H1 (cell line): Measurements from ENCODE around the gene ARHGAP5.

Experiments
- CHD2 ChIP-seq: IDR thresholded peaks from 2 replicates; pipeline ENCODE4 v1.6.1; 2012; ENCODE audit warnings: low read length, improper control_type of control experiment
- EZH2 ChIP-seq: fragments of 200-600 bp; sonication (generic); IDR thresholded peaks from 2 replicates; pipeline ENCODE4 v1.7.1; 2012; ENCODE audit warnings: low read depth, mild to moderate bottlenecking, moderate library complexity, low read length, inconsistent platforms; ENCODE audit not compliant: severe bottlenecking
- HDAC6 ChIP-seq: IDR thresholded peaks from one replicate; pipeline ENCODE4 v1.7.1; 2012; ENCODE audit warnings: low read depth, mild to moderate bottlenecking, inconsistent platforms, low read length, moderate library complexity
- JUN ChIP-seq: IDR thresholded peaks from 2 replicates; pipeline ENCODE4 v1.6.1; 2011; ENCODE audit warnings: low read depth, mild to moderate bottlenecking, improper control_type of control experiment, low read length
- POLR2A ChIP-seq, 2 experiments: IDR thresholded peaks; 1 replicate in 1 of 2; 2 replicates in 1 of 2; pipeline ENCODE4 v1.6.1; 2011; ENCODE audit warnings: low read depth in 2 of 2, low read length in 2 of 2, mild to moderate bottlenecking in 2 of 2; ENCODE audit errors: control extremely low read depth in 1 of 2
- RBBP5 ChIP-seq: IDR thresholded peaks from 2 replicates; pipeline ENCODE4 v1.7.1; 2012; ENCODE audit warnings: low read depth, mild to moderate bottlenecking, inconsistent platforms, low read length, moderate library complexity, borderline replicate concordance
- SP1 ChIP-seq: IDR thresholded peaks from 2 replicates; pipeline ENCODE4 v1.6.1; 2011; ENCODE audit warnings: low read depth, low read length

DNA sequence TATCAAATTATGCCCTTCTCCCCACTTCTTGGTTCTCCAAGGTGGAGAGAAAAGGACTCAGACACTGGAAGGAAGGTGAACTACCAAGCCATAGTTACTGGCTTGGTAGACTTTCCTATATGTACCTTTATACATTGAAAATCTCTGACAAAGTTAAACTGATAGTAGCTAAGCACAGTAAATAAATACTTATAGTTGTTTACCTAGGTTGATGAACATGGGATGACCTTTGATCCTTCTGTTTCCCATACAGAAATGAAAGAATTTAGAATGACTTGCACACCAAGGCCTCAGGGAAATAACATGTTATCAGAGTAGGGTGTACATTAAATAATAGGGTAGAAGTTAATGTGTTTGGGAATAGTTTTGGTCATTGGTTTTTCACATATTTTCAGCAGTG is 6.7 kb downstream of the ARHGAP5 start:
- TF ChIP-seq HDAC6 (no peak), SP1 (no peak), POLR2A (IDR thresholded peaks at IDR 0.05; ENCODE audit: control extremely low read depth in 1 of 2, low read depth in 2 of 2, low read length in 2 of 2) (no peak), CHD2 (no peak), JUN (no peak), RBBP5 (no peak), EZH2 (no peak)
